Measurements from ENCODE around the gene TPRG1. TPM values are rescaled to one million over a fixed set of nuclear protein-coding genes. Genes with fewer than 3 reads are reported as not detected.

The TPRG1 gene
- total RNA-seq, 1 experiment from 2014 or later, result 0.55 TPM

DNA sequence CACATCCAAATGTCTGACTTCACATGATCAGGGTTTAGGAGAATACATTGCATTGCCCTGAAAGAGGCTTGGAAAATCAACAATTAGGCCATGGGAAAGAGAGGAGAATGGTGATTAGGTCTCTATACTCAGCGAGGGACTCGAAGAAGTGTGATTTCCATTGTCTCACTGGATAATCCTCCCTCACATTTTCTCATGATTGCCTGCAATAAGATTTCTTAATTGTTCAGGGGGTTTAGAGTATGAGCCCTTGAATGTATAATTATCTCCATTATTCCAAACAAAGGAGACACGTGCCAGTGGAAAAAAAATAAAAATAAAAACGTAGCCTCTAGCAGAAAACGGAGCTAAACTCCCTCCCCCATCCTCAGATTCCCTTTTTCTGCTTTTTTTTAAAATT is 173.2 kb downstream of the TPRG1 start (continued):
- TF ChIP-seq CBFB (CRISPR knock-in tag; IDR thresholded peaks at IDR 0.05; ENCODE audit: low read depth) (no peak), NR1H2 (CRISPR knock-in tag; IDR thresholded peaks at IDR 0.05) (no peak), TEAD4 (CRISPR knock-in tag; IDR thresholded peaks at IDR 0.05) (no peak), SMAD4 (CRISPR knock-in tag; IDR thresholded peaks at IDR 0.05) (no peak), ATF1 (CRISPR knock-in tag; IDR thresholded peaks at IDR 0.05) (no peak), SP1 (CRISPR knock-in tag; conservative IDR thresholded peaks at IDR 0.05) (no peak), GRHL2 (CRISPR knock-in tag; IDR thresholded peaks at IDR 0.05; ENCODE audit: insufficient replicate concordance, severe bottlenecking) (no peak), ZNF317 (CRISPR knock-in tag; IDR thresholded peaks at IDR 0.05; ENCODE audit: borderline replicate concordance, low read depth) (no peak), ELF4 (CRISPR knock-in tag; IDR thresholded peaks at IDR 0.05; ENCODE audit: low read depth) (no peak), HMGA2 (CRISPR knock-in tag; IDR thresholded peaks at IDR 0.05) (no peak)

DNA sequence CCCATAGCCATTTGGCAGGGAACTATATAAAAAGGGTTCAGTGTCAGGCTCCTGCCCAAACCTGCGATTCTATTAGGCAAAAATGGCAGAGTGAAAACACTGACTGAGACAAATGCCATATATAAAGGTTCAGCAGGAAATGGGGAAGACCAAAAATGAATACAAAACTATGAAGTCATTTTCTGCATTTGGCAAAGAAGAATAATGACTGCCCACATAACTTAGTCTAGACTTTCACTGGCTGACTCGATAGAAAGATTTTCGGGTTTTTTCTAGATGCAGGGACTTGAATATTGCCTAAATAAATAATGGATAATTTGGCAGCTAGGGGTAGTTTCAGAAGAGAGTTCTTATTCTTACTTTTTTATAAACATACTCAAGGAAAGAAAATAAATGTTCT is 178.0 kb downstream of the TPRG1 start:
- H3K4me3 Mint-ChIP-seq, result no peak overlapping the region
- ATAC-seq, result no peak
- H3K9me3 Mint-ChIP-seq, result 0 out of 2 replicates have a peak, but pooled peaks cover 4% of the 10 kb centered on the region
- no peak overlapping the region for H3K27ac Mint-ChIP-seq
- 0 out of 2 replicates have a peak, but pooled peaks cover 2% of the 10 kb centered on the region for H3K4me1 Mint-ChIP-seq
- POLR2A ChIA-PET, result no interaction called here
- no peaks in the 10 kb centered on the region for H3K36me3 Mint-ChIP-seq
- no peaks in the 10 kb centered on the region for H3K27me3 Mint-ChIP-seq (ENCODE audit: low read depth)
- CTCF ChIA-PET, result no interaction called here
- no peak for DNase-seq (ENCODE audit: low spot score)
- TF ChIP-seq FOXK1 (CRISPR knock-in tag; IDR thresholded peaks at IDR 0.05) (no peak), SP1 (CRISPR knock-in tag; conservative IDR thresholded peaks at IDR 0.05) (no peak), CREB1 (CRISPR knock-in tag; IDR thresholded peaks at IDR 0.05) (no peak), ZNF121 (CRISPR knock-in tag; IDR thresholded peaks at IDR 0.05) (no peak), NR2C2 (CRISPR knock-in tag; IDR thresholded peaks at IDR 0.05) (no peak), TCF7 (CRISPR knock-in tag; IDR thresholded peaks at IDR 0.05; ENCODE audit: low read depth) (no peak), GABPB1 (CRISPR knock-in tag; IDR thresholded peaks at IDR 0.05) (no peak), ZBTB21 (CRISPR knock-in tag; IDR thresholded peaks at IDR 0.05; ENCODE audit: borderline replicate concordance) (no peak)
- TF ChIP-seq, protein P1, sequence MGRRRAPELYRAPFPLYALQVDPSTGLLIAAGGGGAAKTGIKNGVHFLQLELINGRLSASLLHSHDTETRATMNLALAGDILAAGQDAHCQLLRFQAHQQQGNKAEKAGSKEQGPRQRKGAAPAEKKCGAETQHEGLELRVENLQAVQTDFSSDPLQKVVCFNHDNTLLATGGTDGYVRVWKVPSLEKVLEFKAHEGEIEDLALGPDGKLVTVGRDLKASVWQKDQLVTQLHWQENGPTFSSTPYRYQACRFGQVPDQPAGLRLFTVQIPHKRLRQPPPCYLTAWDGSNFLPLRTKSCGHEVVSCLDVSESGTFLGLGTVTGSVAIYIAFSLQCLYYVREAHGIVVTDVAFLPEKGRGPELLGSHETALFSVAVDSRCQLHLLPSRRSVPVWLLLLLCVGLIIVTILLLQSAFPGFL (CRISPR knock-in tag; IDR thresholded peaks at IDR 0.05; ENCODE audit: borderline replicate concordance), result no peak
- TF ChIP-seq, protein P2, sequence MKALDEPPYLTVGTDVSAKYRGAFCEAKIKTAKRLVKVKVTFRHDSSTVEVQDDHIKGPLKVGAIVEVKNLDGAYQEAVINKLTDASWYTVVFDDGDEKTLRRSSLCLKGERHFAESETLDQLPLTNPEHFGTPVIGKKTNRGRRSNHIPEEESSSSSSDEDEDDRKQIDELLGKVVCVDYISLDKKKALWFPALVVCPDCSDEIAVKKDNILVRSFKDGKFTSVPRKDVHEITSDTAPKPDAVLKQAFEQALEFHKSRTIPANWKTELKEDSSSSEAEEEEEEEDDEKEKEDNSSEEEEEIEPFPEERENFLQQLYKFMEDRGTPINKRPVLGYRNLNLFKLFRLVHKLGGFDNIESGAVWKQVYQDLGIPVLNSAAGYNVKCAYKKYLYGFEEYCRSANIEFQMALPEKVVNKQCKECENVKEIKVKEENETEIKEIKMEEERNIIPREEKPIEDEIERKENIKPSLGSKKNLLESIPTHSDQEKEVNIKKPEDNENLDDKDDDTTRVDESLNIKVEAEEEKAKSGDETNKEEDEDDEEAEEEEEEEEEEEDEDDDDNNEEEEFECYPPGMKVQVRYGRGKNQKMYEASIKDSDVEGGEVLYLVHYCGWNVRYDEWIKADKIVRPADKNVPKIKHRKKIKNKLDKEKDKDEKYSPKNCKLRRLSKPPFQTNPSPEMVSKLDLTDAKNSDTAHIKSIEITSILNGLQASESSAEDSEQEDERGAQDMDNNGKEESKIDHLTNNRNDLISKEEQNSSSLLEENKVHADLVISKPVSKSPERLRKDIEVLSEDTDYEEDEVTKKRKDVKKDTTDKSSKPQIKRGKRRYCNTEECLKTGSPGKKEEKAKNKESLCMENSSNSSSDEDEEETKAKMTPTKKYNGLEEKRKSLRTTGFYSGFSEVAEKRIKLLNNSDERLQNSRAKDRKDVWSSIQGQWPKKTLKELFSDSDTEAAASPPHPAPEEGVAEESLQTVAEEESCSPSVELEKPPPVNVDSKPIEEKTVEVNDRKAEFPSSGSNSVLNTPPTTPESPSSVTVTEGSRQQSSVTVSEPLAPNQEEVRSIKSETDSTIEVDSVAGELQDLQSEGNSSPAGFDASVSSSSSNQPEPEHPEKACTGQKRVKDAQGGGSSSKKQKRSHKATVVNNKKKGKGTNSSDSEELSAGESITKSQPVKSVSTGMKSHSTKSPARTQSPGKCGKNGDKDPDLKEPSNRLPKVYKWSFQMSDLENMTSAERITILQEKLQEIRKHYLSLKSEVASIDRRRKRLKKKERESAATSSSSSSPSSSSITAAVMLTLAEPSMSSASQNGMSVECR (CRISPR knock-in tag; IDR thresholded peaks at IDR 0.05; ENCODE audit: borderline replicate concordance), result no peak
- TF ChIP-seq, protein P3, sequence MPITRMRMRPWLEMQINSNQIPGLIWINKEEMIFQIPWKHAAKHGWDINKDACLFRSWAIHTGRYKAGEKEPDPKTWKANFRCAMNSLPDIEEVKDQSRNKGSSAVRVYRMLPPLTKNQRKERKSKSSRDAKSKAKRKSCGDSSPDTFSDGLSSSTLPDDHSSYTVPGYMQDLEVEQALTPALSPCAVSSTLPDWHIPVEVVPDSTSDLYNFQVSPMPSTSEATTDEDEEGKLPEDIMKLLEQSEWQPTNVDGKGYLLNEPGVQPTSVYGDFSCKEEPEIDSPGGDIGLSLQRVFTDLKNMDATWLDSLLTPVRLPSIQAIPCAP (CRISPR knock-in tag; IDR thresholded peaks at IDR 0.05), result no peak
- TF ChIP-seq, protein P4, sequence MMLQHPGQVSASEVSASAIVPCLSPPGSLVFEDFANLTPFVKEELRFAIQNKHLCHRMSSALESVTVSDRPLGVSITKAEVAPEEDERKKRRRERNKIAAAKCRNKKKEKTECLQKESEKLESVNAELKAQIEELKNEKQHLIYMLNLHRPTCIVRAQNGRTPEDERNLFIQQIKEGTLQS (CRISPR knock-in tag; conservative IDR thresholded peaks at IDR 0.05), result no peak
- TF ChIP-seq, protein P5, sequence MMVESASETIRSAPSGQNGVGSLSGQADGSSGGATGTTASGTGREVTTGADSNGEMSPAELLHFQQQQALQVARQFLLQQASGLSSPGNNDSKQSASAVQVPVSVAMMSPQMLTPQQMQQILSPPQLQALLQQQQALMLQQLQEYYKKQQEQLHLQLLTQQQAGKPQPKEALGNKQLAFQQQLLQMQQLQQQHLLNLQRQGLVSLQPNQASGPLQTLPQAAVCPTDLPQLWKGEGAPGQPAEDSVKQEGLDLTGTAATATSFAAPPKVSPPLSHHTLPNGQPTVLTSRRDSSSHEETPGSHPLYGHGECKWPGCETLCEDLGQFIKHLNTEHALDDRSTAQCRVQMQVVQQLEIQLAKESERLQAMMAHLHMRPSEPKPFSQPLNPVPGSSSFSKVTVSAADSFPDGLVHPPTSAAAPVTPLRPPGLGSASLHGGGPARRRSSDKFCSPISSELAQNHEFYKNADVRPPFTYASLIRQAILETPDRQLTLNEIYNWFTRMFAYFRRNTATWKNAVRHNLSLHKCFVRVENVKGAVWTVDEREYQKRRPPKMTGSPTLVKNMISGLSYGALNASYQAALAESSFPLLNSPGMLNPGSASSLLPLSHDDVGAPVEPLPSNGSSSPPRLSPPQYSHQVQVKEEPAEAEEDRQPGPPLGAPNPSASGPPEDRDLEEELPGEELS (CRISPR knock-in tag; IDR thresholded peaks at IDR 0.05), result no peak
- TF ChIP-seq, protein P6, sequence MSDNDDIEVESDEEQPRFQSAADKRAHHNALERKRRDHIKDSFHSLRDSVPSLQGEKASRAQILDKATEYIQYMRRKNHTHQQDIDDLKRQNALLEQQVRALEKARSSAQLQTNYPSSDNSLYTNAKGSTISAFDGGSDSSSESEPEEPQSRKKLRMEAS (CRISPR knock-in tag; IDR thresholded peaks at IDR 0.05), result no peak
- TF ChIP-seq, protein P7, sequence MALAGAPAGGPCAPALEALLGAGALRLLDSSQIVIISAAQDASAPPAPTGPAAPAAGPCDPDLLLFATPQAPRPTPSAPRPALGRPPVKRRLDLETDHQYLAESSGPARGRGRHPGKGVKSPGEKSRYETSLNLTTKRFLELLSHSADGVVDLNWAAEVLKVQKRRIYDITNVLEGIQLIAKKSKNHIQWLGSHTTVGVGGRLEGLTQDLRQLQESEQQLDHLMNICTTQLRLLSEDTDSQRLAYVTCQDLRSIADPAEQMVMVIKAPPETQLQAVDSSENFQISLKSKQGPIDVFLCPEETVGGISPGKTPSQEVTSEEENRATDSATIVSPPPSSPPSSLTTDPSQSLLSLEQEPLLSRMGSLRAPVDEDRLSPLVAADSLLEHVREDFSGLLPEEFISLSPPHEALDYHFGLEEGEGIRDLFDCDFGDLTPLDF (CRISPR knock-in tag; IDR thresholded peaks at IDR 0.05), result no peak
- TF ChIP-seq, protein P8, sequence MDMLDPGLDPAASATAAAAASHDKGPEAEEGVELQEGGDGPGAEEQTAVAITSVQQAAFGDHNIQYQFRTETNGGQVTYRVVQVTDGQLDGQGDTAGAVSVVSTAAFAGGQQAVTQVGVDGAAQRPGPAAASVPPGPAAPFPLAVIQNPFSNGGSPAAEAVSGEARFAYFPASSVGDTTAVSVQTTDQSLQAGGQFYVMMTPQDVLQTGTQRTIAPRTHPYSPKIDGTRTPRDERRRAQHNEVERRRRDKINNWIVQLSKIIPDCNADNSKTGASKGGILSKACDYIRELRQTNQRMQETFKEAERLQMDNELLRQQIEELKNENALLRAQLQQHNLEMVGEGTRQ (CRISPR knock-in tag; IDR thresholded peaks at IDR 0.05), result no peak
